Upper lobe of left lung (tissue), 6 donors: ENCODE results near the gene CARD16. TPM values are rescaled to one million over a fixed set of nuclear protein-coding genes. Genes with fewer than 3 reads are reported as not detected.

Experiments used
- ATAC-seq, 2 donors: fragments of 200-7000 bp; cut with Tn5 transposase; one replicate each; pipeline ENCODE4 v1.9.1; 2022; ENCODE audit warnings: mild to moderate bottlenecking in 2 of 2, moderate library complexity in 2 of 2; ENCODE audit not compliant: low FRiP score in 2 of 2
- DNase-seq, 2 donors: peaks; one replicate each; pipeline ENCODE4 v3.0.0-alpha.2; 2019 to 2020
- H3K27ac ChIP-seq, 4 donors: fragments of 200-600 bp; sonication (generic); one replicate each; pipeline ENCODE4 v1.5.1; 2016 to 2019
- H3K27me3 ChIP-seq, 4 donors: fragments of 200-600 bp; sonication (generic); one replicate each; pipeline ENCODE4 v1.5.1; 2017 to 2019
- H3K36me3 ChIP-seq, 4 donors: fragments of 200-600 bp; sonication (generic); one replicate each; pipeline ENCODE4 v1.5.1; 2016 to 2019
- H3K4me1 ChIP-seq, 4 donors: fragments of 200-600 bp; sonication (generic); one replicate each; pipeline ENCODE4 v1.5.1; 2018 to 2019
- H3K4me3 ChIP-seq, 4 donors: fragments of 200-600 bp; sonication (generic); one replicate each; pipeline ENCODE4 v1.5.1; 2017 to 2019; ENCODE audit warnings: mild to moderate bottlenecking in 2 of 4, moderate library complexity in 1 of 4
- H3K9me3 ChIP-seq, 4 donors: fragments of 200-600 bp; sonication (generic); one replicate each; pipeline ENCODE4 v1.5.1; 2018 to 2019
- EP300 ChIP-seq, 4 donors: sonication (generic); formaldehyde crosslinking; IDR thresholded peaks; one replicate each; pipeline ENCODE4 v1.5.1; 2017; ENCODE audit warnings: antibody characterized with exemption in 4 of 4, control low read depth in 2 of 4
- POLR2A ChIP-seq, 4 donors: fragments of 450-650 bp; IDR thresholded peaks; one replicate each; pipeline ENCODE4 v1.5.1; 2016 to 2017; ENCODE audit warnings: antibody characterized with exemption in 4 of 4, mild to moderate bottlenecking in 2 of 4
- POLR2AphosphoS5 ChIP-seq, 2 donors: sonication (generic); formaldehyde crosslinking; IDR thresholded peaks; one replicate each; pipeline ENCODE4 v1.5.1; 2017; ENCODE audit warnings: antibody characterized with exemption in 2 of 2
- WGBS, 2 donors: methylation state at CpG; one replicate each; pipeline ENCODE4 v1.1.5; 2017 to 2018; 5-methylcytosine and 5-hydroxymethylcytosine counted together
- total RNA-seq, 6 donors: library from RNA; depleted of rRNA in 4 of 6; stranded (reverse); fragments of >200 nt in 4 of 6; gene quantifications; one replicate each; pipeline versions ENCODE4 v1.1.0 to v1.2.1, GENCODE V29; 2016 to 2021
- TF ChIP-seq, protein P1 (sequence below), 6 experiments: fragments of 450-650 bp in 4 of 6; fragments of 200-600 bp in 2 of 6; sonication (generic) in 2 of 6; IDR thresholded peaks; one replicate each; pipeline ENCODE4 v1.5.1; 2016 to 2019; ENCODE audit warnings: antibody characterized with exemption in 6 of 6
- donor health status: DM: no; HTN: no; CAD: no; lungs with moderate emphysema.
- donor health status: DM: no; HTN: yes; CAD: no; lungs with severe emphysema.

Gene CARD16
- total RNA-seq, 6 donors from 2014 or later: 5.2 to 79.3 (median 17.3) TPM

DNA sequence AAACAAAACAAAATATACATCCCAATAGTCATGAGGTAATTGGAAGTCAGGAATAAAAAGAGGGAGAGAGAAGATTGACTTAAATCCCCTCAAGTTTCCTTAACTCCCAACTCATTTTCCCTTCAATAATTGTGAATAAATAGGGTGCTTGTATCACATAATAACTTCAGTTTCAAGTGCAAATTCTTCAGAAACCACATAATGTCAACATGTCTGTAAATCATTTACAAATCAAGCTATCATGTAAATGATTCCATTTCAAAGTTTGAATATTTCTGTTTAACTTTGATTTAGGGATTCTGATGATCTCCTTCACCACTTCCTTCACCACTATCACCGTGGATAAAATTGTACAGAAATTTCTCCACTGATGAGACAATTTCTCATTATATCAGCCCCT, 45.4 kb downstream of the CARD16 start:
- DNase-seq (no peak), ATAC-seq (no peak)
- Histone ChIP-seq H3K27me3 (no peaks in the 10 kb centered on the region), H3K4me1 (peaks cover 0 to 1% (median 0%) of the 10 kb centered on the region in 4 donors), H3K36me3 (no peaks in the 10 kb centered on the region), H3K9me3 (no peaks in the 10 kb centered on the region), H3K27ac (no peak overlapping the region), H3K4me3 (no peak overlapping the region)
- no peak for TF ChIP-seq POLR2A (IDR thresholded peaks at IDR 0.05)
- TF ChIP-seq EP300 (IDR thresholded peaks at IDR 0.05): no peak
- TF ChIP-seq, protein P1, sequence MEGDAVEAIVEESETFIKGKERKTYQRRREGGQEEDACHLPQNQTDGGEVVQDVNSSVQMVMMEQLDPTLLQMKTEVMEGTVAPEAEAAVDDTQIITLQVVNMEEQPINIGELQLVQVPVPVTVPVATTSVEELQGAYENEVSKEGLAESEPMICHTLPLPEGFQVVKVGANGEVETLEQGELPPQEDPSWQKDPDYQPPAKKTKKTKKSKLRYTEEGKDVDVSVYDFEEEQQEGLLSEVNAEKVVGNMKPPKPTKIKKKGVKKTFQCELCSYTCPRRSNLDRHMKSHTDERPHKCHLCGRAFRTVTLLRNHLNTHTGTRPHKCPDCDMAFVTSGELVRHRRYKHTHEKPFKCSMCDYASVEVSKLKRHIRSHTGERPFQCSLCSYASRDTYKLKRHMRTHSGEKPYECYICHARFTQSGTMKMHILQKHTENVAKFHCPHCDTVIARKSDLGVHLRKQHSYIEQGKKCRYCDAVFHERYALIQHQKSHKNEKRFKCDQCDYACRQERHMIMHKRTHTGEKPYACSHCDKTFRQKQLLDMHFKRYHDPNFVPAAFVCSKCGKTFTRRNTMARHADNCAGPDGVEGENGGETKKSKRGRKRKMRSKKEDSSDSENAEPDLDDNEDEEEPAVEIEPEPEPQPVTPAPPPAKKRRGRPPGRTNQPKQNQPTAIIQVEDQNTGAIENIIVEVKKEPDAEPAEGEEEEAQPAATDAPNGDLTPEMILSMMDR (IDR thresholded peaks at IDR 0.05): no peak
- TF ChIP-seq POLR2AphosphoS5 (IDR thresholded peaks at IDR 0.05): no peak
- WGBS, 2 donors: 56 to 70% methylated on average over 1 of the region's 1 CpG

DNA sequence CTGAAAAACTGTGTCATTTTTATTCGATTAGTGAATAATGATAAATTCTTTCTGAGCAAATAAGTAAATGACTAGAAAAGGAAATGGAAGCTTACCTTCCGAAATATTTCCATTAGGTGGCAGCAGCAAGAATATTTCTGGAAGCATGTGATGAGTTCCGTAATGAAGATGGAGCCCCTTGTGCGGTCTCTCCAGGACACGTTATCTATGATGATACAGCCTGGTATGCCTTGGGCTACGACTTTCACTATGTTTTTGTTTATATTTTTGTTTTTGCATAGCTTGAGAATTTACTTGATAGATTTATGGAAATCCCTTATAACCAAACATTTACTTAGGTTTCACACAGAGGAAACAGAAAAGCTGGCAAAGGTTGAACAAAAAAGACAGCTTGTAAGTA, 47.8 kb downstream of the CARD16 start:
- no peak overlapping the region for H3K27ac ChIP-seq

DNA sequence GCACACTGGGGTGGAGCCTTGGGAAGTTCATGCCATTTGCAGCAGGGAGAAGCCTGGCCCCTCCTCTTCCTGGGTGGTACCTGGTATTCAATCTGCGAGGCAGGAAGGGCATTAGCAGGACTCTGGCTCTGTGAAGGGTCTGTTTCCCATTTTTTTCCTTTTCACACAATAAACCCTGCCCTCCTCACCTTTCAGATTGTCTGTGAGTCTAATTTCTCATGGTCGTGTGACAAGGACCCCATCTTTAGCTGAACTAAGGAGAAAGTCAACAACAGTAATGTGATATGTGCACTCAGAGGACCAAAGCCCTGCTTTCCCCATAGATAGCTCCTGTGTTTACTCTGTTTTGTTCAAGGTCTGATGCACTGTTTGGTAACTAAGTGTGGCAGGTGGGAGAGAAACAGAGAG, 50.1 kb downstream of the CARD16 start:
- Histone ChIP-seq H3K4me1 (no peaks in the 10 kb centered on the region), H3K27ac (no peak overlapping the region), H3K36me3 (no peaks in the 10 kb centered on the region), H3K4me3 (no peak overlapping the region), H3K27me3 (no peaks in the 10 kb centered on the region), H3K9me3 (no peaks in the 10 kb centered on the region)
- 71 to 93% methylated on average over 2 of the region's 2 CpGs for WGBS, 2 donors
- no peak for DNase-seq
- TF ChIP-seq, protein P1 (IDR thresholded peaks at IDR 0.05): no peak
- TF ChIP-seq POLR2AphosphoS5 (IDR thresholded peaks at IDR 0.05): no peak
- TF ChIP-seq EP300 (IDR thresholded peaks at IDR 0.05): no peak
- no peak for TF ChIP-seq POLR2A (IDR thresholded peaks at IDR 0.05)
- no peak for ATAC-seq

More for the DNA sequence above, 47.8 kb downstream of the CARD16 start:
- DNase-seq (no peak), ATAC-seq (no peak)
- Histone ChIP-seq H3K36me3 (no peaks in the 10 kb centered on the region), H3K27me3 (no peaks in the 10 kb centered on the region), H3K4me3 (no peak overlapping the region), H3K4me1 (no peaks in the 10 kb centered on the region), H3K9me3 (no peaks in the 10 kb centered on the region)
- TF ChIP-seq EP300 (IDR thresholded peaks at IDR 0.05) (no peak), POLR2AphosphoS5 (IDR thresholded peaks at IDR 0.05) (no peak), POLR2A (IDR thresholded peaks at IDR 0.05) (no peak)
- TF ChIP-seq, protein P1 (IDR thresholded peaks at IDR 0.05): no peak
- 82 to 85% methylated on average over 6 of the region's 6 CpGs for WGBS, 2 donors

DNA sequence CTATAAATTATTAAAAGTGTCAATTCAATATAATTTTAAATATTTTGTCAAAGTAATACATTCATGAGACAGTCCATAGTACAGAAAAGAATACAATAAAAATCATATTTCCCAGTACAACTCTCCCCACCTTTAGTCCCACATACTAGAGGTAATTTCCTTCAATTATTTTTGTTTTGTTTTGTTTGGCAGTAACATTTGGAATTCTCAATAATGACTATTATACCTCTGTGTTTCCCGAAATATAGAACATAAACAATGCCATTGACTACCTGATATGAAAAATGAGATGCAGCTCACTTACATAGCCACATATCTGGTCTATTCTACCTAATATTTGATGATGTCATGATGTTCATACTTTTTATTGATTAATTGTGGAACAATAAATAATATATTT, 52.4 kb downstream of the CARD16 start:
- H3K4me3 ChIP-seq: no peak overlapping the region
- H3K4me1 ChIP-seq: no peaks in the 10 kb centered on the region
- DNase-seq (no peak), ATAC-seq (no peak)
- TF ChIP-seq, protein P1 (IDR thresholded peaks at IDR 0.05): no peak
- no peak for TF ChIP-seq POLR2AphosphoS5 (IDR thresholded peaks at IDR 0.05)
- TF ChIP-seq POLR2A (IDR thresholded peaks at IDR 0.05): no peak
- no peak for TF ChIP-seq EP300 (IDR thresholded peaks at IDR 0.05)
- H3K27ac ChIP-seq: no peak overlapping the region
- no peaks in the 10 kb centered on the region for H3K27me3 ChIP-seq
- H3K9me3 ChIP-seq: peaks cover 0 to 7% (median 0%) of the 10 kb centered on the region in 4 donors
- no peaks in the 10 kb centered on the region for H3K36me3 ChIP-seq
- 78 to 84% methylated on average over 1 of the region's 1 CpG for WGBS, 2 donors

DNA sequence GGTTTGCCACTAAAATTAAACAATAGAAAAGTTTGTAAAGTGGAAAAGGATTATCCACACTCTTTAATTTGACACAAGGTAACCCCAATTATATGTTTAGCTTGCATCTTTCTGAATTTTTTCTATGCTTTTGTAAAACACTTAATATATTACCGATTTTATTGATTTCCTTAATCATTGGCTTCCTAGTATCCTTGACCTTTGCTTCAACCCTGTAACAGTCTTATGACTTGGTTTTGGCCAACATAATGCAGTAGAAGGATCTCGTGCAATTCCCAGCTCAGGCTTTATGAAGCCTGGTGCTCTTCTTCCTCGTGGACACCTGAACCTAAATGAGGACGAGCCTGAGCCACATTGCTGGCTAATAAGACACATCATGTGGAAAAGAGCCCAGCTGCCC, 53.1 kb downstream of the CARD16 start:
- no peak overlapping the region for H3K27ac ChIP-seq
- H3K4me1 ChIP-seq: no peaks in the 10 kb centered on the region
- TF ChIP-seq POLR2A (IDR thresholded peaks at IDR 0.05): no peak
- no peak for TF ChIP-seq POLR2AphosphoS5 (IDR thresholded peaks at IDR 0.05)
- no peak for TF ChIP-seq EP300 (IDR thresholded peaks at IDR 0.05)
- TF ChIP-seq, protein P1 (IDR thresholded peaks at IDR 0.05): no peak
- ATAC-seq (no peak), DNase-seq (no peak)
- peaks cover 0 to 7% (median 0%) of the 10 kb centered on the region in 4 donors for H3K9me3 ChIP-seq
- 85 to 89% methylated on average over 4 of the region's 4 CpGs for WGBS, 2 donors
- H3K4me3 ChIP-seq: no peak overlapping the region
- no peaks in the 10 kb centered on the region for H3K27me3 ChIP-seq
- H3K36me3 ChIP-seq: no peaks in the 10 kb centered on the region
